Measurements from ENCODE around the gene AVPI1.

DNA sequence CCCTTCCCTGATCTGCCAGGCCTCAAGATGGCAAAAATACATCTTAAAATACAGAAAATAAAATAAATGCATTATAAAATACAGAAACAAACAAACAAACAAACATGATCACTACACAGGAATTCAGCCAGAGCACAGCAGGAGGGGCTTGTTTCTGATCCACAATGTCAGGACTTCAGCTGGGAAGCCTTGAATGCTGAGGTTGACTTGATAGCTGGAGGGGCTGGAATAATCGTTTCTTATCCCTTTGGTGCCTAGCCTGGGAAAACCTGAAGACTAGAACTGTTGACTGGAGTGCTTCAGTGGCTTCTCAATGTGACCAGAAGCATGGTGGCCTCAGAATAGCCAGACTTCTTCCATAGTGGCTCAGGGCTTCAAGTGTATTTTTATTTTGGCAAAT is 17.3 kb upstream of the AVPI1 start:
- TF ChIP-seq TARDBP (IDR thresholded peaks at IDR 0.05) (no peak), ELF4 (IDR thresholded peaks at IDR 0.05) (no peak), ZNF384 (IDR thresholded peaks at IDR 0.05) (no peak), HDGF (IDR thresholded peaks at IDR 0.05; ENCODE audit: borderline replicate concordance) (no peak), SP1 (IDR thresholded peaks at IDR 0.05) (no peak), FOXM1 (IDR thresholded peaks at IDR 0.05; ENCODE audit: borderline replicate concordance) (no peak), LEF1 (IDR thresholded peaks at IDR 0.05; ENCODE audit: borderline replicate concordance) (no peak), PKNOX1 (IDR thresholded peaks at IDR 0.05) (no peak), ARNT (IDR thresholded peaks at IDR 0.05) (no peak), BHLHE40 (IDR thresholded peaks at IDR 0.05; ENCODE audit: borderline replicate concordance) (no peak), SUZ12 (IDR thresholded peaks at IDR 0.05) (no peak), FOXK2 (IDR thresholded peaks at IDR 0.05) (no peak)

Data from HEK293T (cell line).